CD4-positive, alpha-beta T cell treated with Interleukin-17A for 4 hours (primary cell): ENCODE measurements around the gene POU2F1.
A peak's percentile ranks its signal among the peaks of the same experiment; 100 is the strongest.
"Not testable (repeated sequence)": the region's sequence is repeated elsewhere in the genome, so short reads cannot be mapped to it uniquely, and the experiment has no call there.

Experiments used
- DNase-seq: peaks from one replicate; pipeline ENCODE4 v3.0.0-alpha.2; 2020; ENCODE audit warnings: mixed read lengths

The POU2F1 gene

GRCh38 chr1:167220537-167221125 is at the start of gene POU2F1:
Gene POU2F1, plus strand, starts transcription at chr1:167220886. Its CDS starts 12 bp downstream, at chr1:167220898.
- peak; percentile 99 for DNase-seq

GRCh38 chr1:167171286-167171929 is 49.3 kb upstream of the POU2F1 start:
- DNase-seq: no peak

DNA sequence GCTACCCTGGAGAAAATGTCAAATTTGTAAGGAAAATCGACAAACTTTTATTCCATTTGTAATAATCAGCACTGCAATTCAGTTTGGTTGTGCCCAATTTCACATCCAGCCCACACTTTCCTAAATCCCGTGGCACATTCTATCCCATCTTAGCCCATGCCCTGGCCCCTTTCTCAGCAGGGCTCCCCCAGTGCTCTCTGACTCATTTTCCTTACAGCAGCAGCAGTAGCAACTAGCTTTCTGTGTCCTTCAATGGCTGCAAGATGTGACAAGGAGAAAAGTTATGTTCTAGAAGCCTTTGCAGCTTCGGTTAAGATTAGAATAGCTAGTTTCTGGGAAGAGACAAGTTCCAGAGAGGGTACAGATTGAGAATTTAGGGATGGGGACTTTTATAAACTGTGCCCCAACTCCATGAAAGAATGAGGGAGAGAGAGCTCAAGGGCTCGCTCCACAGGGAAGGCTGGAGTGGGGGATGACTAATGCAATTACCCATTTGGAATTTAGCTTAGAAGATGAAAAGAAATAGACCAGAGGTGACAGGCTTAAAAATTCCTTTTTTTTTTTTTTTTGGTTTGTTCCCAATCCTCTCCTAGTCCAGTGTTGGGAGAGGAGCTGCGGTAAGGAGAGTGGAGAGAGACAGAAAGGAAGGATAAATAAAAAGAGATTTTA is 47.0 kb upstream of the POU2F1 start:
- DNase-seq: no peak

GRCh38 chr1:167175901-167176300 is 44.8 kb upstream of the POU2F1 start:
- no peak for DNase-seq

GRCh38 chr1:167178831-167179230 is 41.9 kb upstream of the POU2F1 start:
- DNase-seq: no peak

- DNase-seq: no peak
Measured at GRCh38 chr1:167182571-167183320, 37.9 kb upstream of the POU2F1 start.

DNA sequence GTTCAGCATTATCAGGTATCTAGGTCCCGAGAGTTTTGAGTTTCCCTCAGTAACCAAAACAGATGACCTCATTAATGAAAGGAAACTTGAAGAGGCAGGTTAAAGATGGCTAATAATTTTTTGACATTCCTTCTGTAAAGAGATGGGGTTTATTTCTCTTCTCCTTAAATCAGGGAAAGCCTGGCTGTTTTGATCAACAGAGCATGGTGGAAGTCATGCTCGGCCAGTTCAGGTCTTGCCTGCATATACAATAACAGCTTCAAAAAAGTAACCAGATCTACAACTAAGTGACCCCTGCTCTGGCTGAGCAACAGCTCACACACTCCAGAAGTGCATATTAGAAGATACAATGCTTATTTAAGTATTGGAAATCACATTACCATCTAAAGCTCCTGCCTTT is 36.6 kb upstream of the POU2F1 start:
- no peak for DNase-seq

GRCh38 chr1:167185062-167185461 is 35.6 kb upstream of the POU2F1 start:
- no peak for DNase-seq

GRCh38 chr1:167185974-167186657 is 34.6 kb upstream of the POU2F1 start:
- no peak for DNase-seq

DNA sequence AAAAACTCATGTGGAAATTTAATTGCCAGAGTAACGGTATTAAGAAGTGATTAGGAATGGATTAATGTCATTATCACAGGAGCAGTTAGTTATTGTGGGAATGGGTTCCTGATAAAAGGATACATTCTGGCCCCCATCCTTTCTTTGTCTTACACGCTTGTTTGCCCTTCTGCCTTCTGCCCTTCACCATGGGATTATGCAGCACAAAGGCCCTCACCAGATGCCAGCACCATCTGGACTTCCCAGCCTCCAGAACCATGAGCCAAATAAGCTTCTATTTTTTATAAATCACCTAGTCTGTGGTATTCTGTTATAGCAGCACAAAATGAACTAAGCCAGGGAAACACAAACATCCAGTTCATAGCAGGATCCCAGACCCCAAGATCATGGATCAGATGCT is 33.9 kb upstream of the POU2F1 start:
- no peak for DNase-seq

DNA sequence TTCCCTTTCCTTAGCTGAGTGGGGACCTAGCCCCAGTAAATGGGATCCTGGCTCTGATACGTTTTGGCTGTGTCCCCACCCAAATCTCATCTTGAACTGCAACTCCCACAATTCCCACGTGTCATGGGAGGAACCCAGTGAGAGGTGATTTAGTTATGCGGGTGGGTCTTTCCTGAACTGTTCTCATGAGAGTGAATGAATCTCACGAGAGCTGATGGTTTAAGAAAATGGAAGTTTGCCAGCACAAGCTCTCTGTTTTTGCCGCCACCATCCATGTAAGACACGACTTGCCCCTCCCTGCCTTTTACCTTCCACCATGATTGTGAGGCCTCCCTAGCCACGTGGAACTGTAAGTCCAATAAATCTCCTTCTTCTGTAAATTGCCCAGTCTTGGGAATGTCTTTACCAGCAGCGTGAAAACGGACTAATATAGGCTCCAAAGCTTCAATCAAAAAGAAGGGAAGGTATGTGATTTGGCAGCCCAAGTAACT is 29.9 kb upstream of the POU2F1 start:
- DNase-seq: no peak

DNA sequence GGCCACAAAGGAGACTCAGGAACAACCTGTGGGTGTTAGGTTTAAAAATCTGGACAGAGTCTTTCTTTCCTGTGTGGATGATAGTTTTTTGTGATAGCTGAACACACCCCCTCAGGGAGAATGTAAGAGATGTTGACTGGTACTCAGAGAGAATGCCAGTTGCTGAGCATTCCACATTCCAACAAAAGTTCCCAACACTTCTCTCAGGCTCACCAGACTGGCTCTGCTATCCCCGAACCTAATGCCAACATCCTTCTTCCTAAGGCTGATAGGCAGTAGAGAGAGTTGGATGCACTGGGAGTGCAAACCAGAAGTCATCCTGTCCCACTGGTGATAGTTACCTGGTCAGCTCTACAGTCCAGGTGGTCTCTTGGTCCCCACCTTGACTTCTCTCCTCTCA is 28.7 kb upstream of the POU2F1 start:
- DNase-seq: no peak

- no peak for DNase-seq
Measured at GRCh38 chr1:167194182-167194581, 26.5 kb upstream of the POU2F1 start.

GRCh38 chr1:167196166-167196565 is 24.5 kb upstream of the POU2F1 start:
- no peak for DNase-seq

DNA sequence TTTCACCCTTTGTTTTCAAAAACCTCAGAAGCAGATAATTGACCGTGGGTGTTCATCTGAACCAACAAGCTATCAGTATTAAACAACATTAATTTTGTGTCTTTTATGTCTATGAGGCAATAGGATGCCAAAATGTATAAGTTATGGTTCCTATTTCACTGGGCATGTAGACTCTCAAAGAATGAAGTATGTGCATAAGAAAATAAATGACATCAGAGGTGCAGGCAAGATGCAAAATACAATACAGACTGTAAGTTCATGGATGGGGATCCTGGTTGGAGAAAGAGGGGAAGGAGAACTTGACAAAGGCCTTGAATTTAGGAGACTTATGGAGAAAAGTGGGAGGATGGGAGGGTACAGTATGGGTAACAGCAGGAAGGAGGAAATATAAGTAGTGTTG is 23.4 kb upstream of the POU2F1 start:
- DNase-seq: no peak

DNA sequence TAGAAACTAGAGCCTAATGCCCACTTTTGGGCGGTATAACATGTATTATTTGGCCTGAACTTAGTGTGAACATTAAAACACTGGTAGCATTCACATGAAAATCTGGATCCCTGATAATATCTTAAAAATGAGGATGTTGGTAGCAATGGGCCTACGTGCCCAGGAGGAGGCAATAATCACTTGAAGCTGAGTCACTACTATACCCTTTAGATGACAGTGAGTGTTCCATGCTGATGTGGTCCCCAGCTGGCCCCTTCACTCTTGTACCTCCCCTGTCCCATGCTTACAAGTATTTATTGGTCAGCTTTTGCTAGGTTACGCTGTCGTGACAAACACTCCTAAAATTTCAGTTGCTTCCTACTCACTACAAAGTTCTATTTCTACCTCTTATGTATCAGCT is 23.0 kb upstream of the POU2F1 start:
- DNase-seq: peak; percentile 4

DNA sequence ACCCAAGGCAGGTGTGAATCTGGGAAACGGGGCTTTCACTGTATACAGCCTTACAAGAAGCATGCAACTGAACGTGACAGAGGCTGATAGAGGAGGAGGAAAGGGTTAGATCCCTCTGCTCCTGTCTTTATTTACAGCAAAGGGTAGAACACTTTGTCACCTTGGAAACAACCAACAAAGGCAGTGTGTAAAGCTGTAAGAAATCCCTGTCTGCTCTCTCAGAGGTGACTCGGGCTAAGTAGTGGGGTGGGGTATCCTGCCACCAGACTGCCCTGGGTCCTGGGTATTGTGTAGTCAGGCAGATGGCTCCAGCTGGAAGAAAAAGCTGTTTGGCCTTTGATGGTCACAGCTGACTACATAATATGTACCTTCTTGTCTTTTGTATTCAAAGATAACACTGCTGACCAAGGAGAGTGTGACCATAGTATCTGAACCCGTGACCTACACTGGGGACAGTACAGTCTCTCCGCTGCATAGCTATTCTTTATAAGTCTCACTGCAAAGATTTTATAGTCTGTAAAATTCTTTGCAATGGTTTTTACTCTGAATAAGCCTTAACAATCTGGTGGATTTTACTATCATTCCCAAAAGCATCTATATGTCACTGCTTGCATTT is 22.1 kb upstream of the POU2F1 start:
- no peak for DNase-seq

GRCh38 chr1:167199656-167200055 is 21.0 kb upstream of the POU2F1 start:
- no peak for DNase-seq

- no peak for DNase-seq
Measured at GRCh38 chr1:167200272-167200671, 20.4 kb upstream of the POU2F1 start.

DNA sequence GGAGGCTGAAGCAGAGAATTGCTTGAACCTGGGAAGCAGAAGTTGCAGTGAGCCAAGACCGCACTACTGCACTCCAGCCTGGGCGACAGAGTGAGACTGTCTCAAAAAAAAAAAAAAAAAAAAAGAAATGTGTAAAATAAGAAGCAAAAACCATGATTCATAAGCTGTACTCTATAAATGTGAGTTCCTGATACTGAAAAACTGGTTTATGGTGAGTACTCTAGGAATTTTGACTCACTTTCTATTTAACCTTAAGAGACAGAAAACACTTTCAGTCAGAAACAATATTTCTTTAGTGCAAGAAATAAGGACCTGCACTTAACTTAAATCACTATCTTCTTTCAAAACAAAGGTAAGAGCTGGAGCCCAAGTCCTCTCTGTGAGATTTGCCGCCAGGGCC is 19.9 kb upstream of the POU2F1 start:
- DNase-seq: no peak

GRCh38 chr1:167202049-167202448 is 18.6 kb upstream of the POU2F1 start:
- DNase-seq: no peak

DNA sequence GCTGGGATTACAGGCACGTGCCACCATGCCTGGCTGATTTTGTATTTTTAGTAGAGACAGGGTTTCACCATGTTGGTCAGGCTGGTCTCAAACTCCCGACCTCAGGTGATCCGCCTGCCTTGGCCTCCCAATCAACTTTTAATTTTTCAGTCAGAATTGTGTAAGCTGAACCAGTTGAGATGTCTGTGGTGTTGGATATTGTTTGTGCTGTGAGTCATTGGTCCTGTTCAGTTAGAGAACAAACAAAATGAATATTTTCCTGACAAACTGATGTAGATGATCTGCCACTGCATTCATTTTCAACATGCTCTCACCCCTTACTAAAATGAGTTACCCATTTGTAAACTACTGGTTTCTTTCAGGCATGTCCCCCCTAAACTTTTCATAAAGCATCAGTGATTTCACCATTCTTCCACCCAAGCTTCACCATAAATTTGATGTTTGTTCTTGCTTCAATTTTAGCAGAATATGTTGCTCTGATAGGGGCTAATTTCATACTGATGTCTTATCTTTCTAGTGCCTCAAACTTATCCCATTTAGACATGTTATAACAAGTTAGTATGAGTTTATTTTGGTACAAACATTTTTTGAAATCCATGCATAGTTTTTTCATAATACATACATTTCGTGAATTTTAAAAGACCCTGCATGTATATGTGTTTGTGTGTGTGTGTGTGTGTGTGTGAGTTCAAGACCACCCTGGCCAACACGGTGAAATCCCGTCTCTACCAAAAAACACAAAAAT is 15.2 kb upstream of the POU2F1 start:
- not testable (repeated sequence) for DNase-seq
